SK-N-SH (cell line): ENCODE results near the gene ACOT7. TPM values are rescaled to one million over a fixed set of nuclear protein-coding genes. Genes with fewer than 3 reads are reported as not detected.
A peak's percentile ranks its signal among the peaks of the same experiment; 100 is the strongest.

Source experiments
- CTCF ChIA-PET: fragments of 300-600, 350-600 bp; formaldehyde crosslinking; extraction: SDS; loops from one replicate; lab custom pipeline; 2021; lab: Yijun Ruan, JAX
- POLR2A ChIA-PET: fragments of 350-600 bp; sonication (Branson Sonifier 250); formaldehyde crosslinking; extraction: SDS; loops from one replicate; lab custom pipeline; 2020; ENCODE audit warnings: antibody characterized with exemption, inconsistent platforms; lab: Yijun Ruan, JAX
- DNase-seq: peaks from one replicate; pipeline ENCODE4 v3.0.0; 2012
- H2AFZ ChIP-seq: fragments of 200-600 bp; sonication (generic); 2 replicates; pipeline ENCODE4 v1.8.1; 2016; ENCODE audit warnings: antibody characterized with exemption, mild to moderate bottlenecking, low read depth
- H3F3A ChIP-seq: fragments of 200-600 bp; sonication (generic); replicated peaks from 2 replicates; pipeline ENCODE3; 2016; ENCODE audit warnings: antibody characterized with exemption, mild to moderate bottlenecking; ENCODE audit not compliant: insufficient read depth
- H3K27ac ChIP-seq, 2 experiments: fragments of 200-500 bp in 1 of 2; fragments of 200-600 bp in 1 of 2; sonication (Bioruptor generic) in 1 of 2; sonication (generic), shearing (Covaris generic) in 1 of 2; 2 replicates each; pipeline versions ENCODE4 v1.5.1 to v1.6.1; 2014 to 2016; ENCODE audit warnings: low read depth in 2 of 2, inconsistent platforms in 1 of 2, low read length in 1 of 2, mild to moderate bottlenecking in 1 of 2, mixed read lengths in 1 of 2
- H3K27me3 ChIP-seq: fragments of 200-600 bp; sonication (generic), shearing (Covaris generic); 2 replicates; pipeline ENCODE4 v1.6.1; 2016; ENCODE audit warnings: mixed run types; ENCODE audit not compliant: insufficient read depth
- H3K36me3 ChIP-seq, 2 experiments: fragments of 200-500 bp in 1 of 2; fragments of 200-600 bp in 1 of 2; sonication (Bioruptor generic) in 1 of 2; sonication (generic) in 1 of 2; replicated peaks in 1 of 2; 2 replicates each; pipeline versions ENCODE3 to v1.5.1; 2014 to 2016; ENCODE audit warnings: low read length in 1 of 2, mild to moderate bottlenecking in 1 of 2; ENCODE audit not compliant: insufficient read depth in 2 of 2, control insufficient read depth in 1 of 2
- H3K4me1 ChIP-seq, 2 experiments: fragments of 200-500 bp in 1 of 2; fragments of 200-600 bp in 1 of 2; sonication (Bioruptor generic) in 1 of 2; sonication (generic), shearing (Covaris generic) in 1 of 2; 2 replicates each; pipeline versions ENCODE4 v1.5.1 to v1.6.1; 2014 to 2016; ENCODE audit warnings: low read depth in 1 of 2, low read length in 1 of 2, mixed run types in 1 of 2; ENCODE audit not compliant: insufficient read depth in 2 of 2, control insufficient read depth in 1 of 2
- H3K4me2 ChIP-seq: fragments of 200-600 bp; sonication (generic), shearing (Covaris generic); 2 replicates; pipeline ENCODE4 v1.6.1; 2017; ENCODE audit warnings: mixed run types
- H3K4me3 ChIP-seq, 2 experiments: fragments of 200-500 bp in 1 of 2; fragments of 200-600 bp in 1 of 2; sonication (Bioruptor generic) in 1 of 2; sonication (generic), shearing (Covaris generic) in 1 of 2; 2 replicates each; pipeline versions ENCODE4 v1.5.1 to v1.8.1; 2014 to 2016; ENCODE audit warnings: low read depth in 2 of 2, inconsistent platforms in 1 of 2, low read length in 1 of 2, mild to moderate bottlenecking in 1 of 2, mixed read lengths in 1 of 2, moderate library complexity in 1 of 2
- H3K79me2 ChIP-seq: fragments of 200-600 bp; sonication (generic); 2 replicates; pipeline ENCODE4 v1.8.1; 2017; ENCODE audit warnings: mild to moderate bottlenecking; ENCODE audit not compliant: insufficient read depth
- H3K9ac ChIP-seq: fragments of 200-600 bp; sonication (generic); 2 replicates; pipeline ENCODE4 v1.6.1; 2017; ENCODE audit warnings: mixed run types
- H3K9me2 ChIP-seq: fragments of 200-600 bp; sonication (generic); 2 replicates; pipeline ENCODE4 v1.6.1; 2017; ENCODE audit warnings: mixed run types
- H3K9me3 ChIP-seq: fragments of 200-600 bp; sonication (generic); 2 replicates; pipeline ENCODE4 v1.6.1; 2017; ENCODE audit warnings: mixed run types, mild to moderate bottlenecking, moderate library complexity
- H4K20me1 ChIP-seq: fragments of 200-600 bp; sonication (generic); 2 replicates; pipeline ENCODE4 v1.6.1; 2017; ENCODE audit warnings: mild to moderate bottlenecking, mixed run types; ENCODE audit not compliant: insufficient read depth
- CHD2 ChIP-seq: fragments of 150-350 bp; IDR thresholded peaks from 2 replicates; pipeline ENCODE4 v1.6.1; 2018; ENCODE audit warnings: low read length; ENCODE audit not compliant: partially characterized antibody
- CTCF ChIP-seq: fragments of 200-600 bp; sonication (generic); IDR thresholded peaks from 2 replicates; pipeline ENCODE4 v1.6.1; 2017; ENCODE audit warnings: antibody characterized with exemption, mild to moderate bottlenecking, moderate library complexity
- ELF1 ChIP-seq: IDR thresholded peaks from 2 replicates; pipeline ENCODE4 v1.4.0; 2012
- FOSL2 ChIP-seq: IDR thresholded peaks from 2 replicates; pipeline ENCODE4 v1.4.0; 2012; ENCODE audit warnings: low read depth, mild to moderate bottlenecking, moderate library complexity, borderline replicate concordance
- FOXJ3 ChIP-seq: sonication (generic); formaldehyde crosslinking; IDR thresholded peaks from 2 replicates; pipeline ENCODE4 v1.5.1; 2020; ENCODE audit warnings: mild to moderate bottlenecking, missing genetic modification reagents
- FOXM1 ChIP-seq: IDR thresholded peaks from 2 replicates; pipeline ENCODE4 v1.4.0; 2012; ENCODE audit warnings: low read depth, mild to moderate bottlenecking
- GABPA ChIP-seq: IDR thresholded peaks from 2 replicates; pipeline ENCODE4 v1.4.0; 2012; ENCODE audit warnings: low read depth, mild to moderate bottlenecking
- IRF3 ChIP-seq: fragments of 150-350 bp; IDR thresholded peaks from 2 replicates; pipeline ENCODE4 v1.6.1; 2016; ENCODE audit warnings: mild to moderate bottlenecking, low read depth, low read length
- PBX3 ChIP-seq: IDR thresholded peaks from 2 replicates; pipeline ENCODE4; 2012
- POLR2AphosphoS5 ChIP-seq: IDR thresholded peaks from 2 replicates; pipeline ENCODE4 v1.6.1; 2012; ENCODE audit warnings: low read depth, low read length
- TAF1 ChIP-seq: IDR thresholded peaks from 2 replicates; pipeline ENCODE4 v1.6.1; 2012; ENCODE audit warnings: low read depth, mild to moderate bottlenecking, low read length, moderate library complexity, borderline replicate concordance
- TCF12 ChIP-seq: IDR thresholded peaks from 2 replicates; pipeline ENCODE4 v1.4.0; 2012
- USF1 ChIP-seq: IDR thresholded peaks from 2 replicates; pipeline ENCODE4 v1.4.0; 2012; ENCODE audit warnings: low read depth, borderline replicate concordance
- YY1 ChIP-seq: IDR thresholded peaks from 2 replicates; pipeline ENCODE4 v1.4.0; 2012; ENCODE audit warnings: low read depth, mild to moderate bottlenecking
- whole genome bisulfite sequencing: methylation state at CpG from one replicate; pipeline ENCODE4 v1.1.6; 2017; ENCODE audit warnings: low lambda C conversion rate; 5-methylcytosine and 5-hydroxymethylcytosine counted together
- polyA plus RNA-seq, 3 experiments: library from polyadenylated mRNA; depleted of rRNA; stranded (reverse); fragments of >200 nt; gene quantifications; 2 replicates each; pipeline ENCODE4 v1.2.3, GENCODE V29; 2012

Gene ACOT7
- polyA plus RNA-seq, 1 of the 3 experiments (the other 2 are of a cell fraction) = 289 TPM

- peaks cover 4% of the 10 kb centered on the region for H3F3A ChIP-seq
- no peaks in the 10 kb centered on the region for H3K9me3 ChIP-seq
- peaks cover 48% of the 10 kb centered on the region; the same call in 1 of the 2 replicates for H3K79me2 ChIP-seq
- no peaks in the 10 kb centered on the region for H3K27me3 ChIP-seq
- H3K27ac ChIP-seq = no peak overlapping the region
- H4K20me1 ChIP-seq = peaks cover 29% of the 10 kb centered on the region
- no peaks in the 10 kb centered on the region for H3K36me3 ChIP-seq
- DNase-seq = no peak
- no peak overlapping the region for H3K9ac ChIP-seq
- WGBS = 100% methylated on average over 3 of the region's 11 CpGs
- H3K4me1 ChIP-seq = peaks cover 10 to 81% of the 10 kb centered on the region in 2 experiments
- ChIA-PET POLR2A (no interaction called here), CTCF (interaction anchor here (1.4 to 11.1 kb wide), 4 partner anchors 12 to 108 kb away, joined by 3 to 123 read pairs (median 62); no protein-coding TSS in a partner anchor)
- H3K4me2 ChIP-seq = no peak overlapping the region
- H3K9me2 ChIP-seq = no peaks in the 10 kb centered on the region
- no peak overlapping the region for H3K4me3 ChIP-seq
- no peak for TF ChIP-seq POLR2AphosphoS5
- TF ChIP-seq TCF12 = no peak
- no peak for TF ChIP-seq CHD2
- no peak for TF ChIP-seq TAF1
- no peak for TF ChIP-seq FOSL2
- TF ChIP-seq FOXJ3 (CRISPR knock-in tag) = no peak
- no peak for TF ChIP-seq PBX3
- no peak for TF ChIP-seq YY1
- TF ChIP-seq CTCF = no peak
- TF ChIP-seq, all 33 proteins: peak for 0
- no peak overlapping the region for H2AFZ ChIP-seq
Observed at GRCh38 chr1:6355621-6356020, 37.9 kb downstream of the ACOT7 start.

GRCh38 chr1:6354659-6355317 lies 38.8 kb downstream of the ACOT7 start:
- POLR2A ChIA-PET = interaction anchor here (1.8 kb wide), 1 partner anchor 31 kb away, joined by 9 read pairs; no protein-coding TSS in a partner anchor
- peaks cover 2% of the 10 kb centered on the region for H3F3A ChIP-seq

More at GRCh38 chr1:6354659-6355317, 38.8 kb downstream of the ACOT7 start:
- TF ChIP-seq FOSL2 (no peak), IRF3 (no peak), GABPA (no peak), FOXM1 (no peak), USF1 (no peak), ELF1 (no peak), TAF1 (no peak)
- DNase-seq = no peak
- H3K27me3 ChIP-seq = no peaks in the 10 kb centered on the region
- peak overlapping the region in 1 of 2 experiments; percentile 56; a peak in 1 of 4 replicates for H3K27ac ChIP-seq
- no peak overlapping the region for H3K4me2 ChIP-seq
- H3K79me2 ChIP-seq = peaks cover 39% of the 10 kb centered on the region; the same call in 1 of the 2 replicates
- H3K9me2 ChIP-seq = no peaks in the 10 kb centered on the region
- H4K20me1 ChIP-seq = peaks cover 25% of the 10 kb centered on the region
- H3K4me3 ChIP-seq = no peak overlapping the region
- no peaks in the 10 kb centered on the region for H3K36me3 ChIP-seq
- CTCF ChIA-PET = interaction anchor here (1.0 to 11.1 kb wide), 10 partner anchors 11 to 107 kb away, joined by 3 to 123 read pairs (median 5); no protein-coding TSS in a partner anchor
- 92% methylated on average over 11 of the region's 12 CpGs for WGBS
- H2AFZ ChIP-seq = no peak overlapping the region
- no peak overlapping the region for H3K9ac ChIP-seq
- H3K4me1 ChIP-seq = peaks cover 5 to 76% of the 10 kb centered on the region in 2 experiments
- H3K9me3 ChIP-seq = no peaks in the 10 kb centered on the region
